ENCODE data around the gene TNFRSF25.
"Not testable (repeated sequence)": the region's sequence is repeated elsewhere in the genome, so short reads cannot be mapped to it uniquely, and the experiment has no call there.

Gene TNFRSF25

GRCh38 chr1:6450005-6450450 lies 15.9 kb downstream of the TNFRSF25 start:
- no peak for DNase-seq

GRCh38 chr1:6448749-6449631 lies 17.0 kb downstream of the TNFRSF25 start:
- no peak for DNase-seq

- DNase-seq = no peak
These were observed 17.9 kb downstream of the TNFRSF25 start for GRCh38 chr1:6447818-6448748.

- no peak for DNase-seq
These were observed 18.8 kb downstream of the TNFRSF25 start for GRCh38 chr1:6447016-6447817.

GRCh38 chr1:6446665-6447015 lies 19.3 kb downstream of the TNFRSF25 start:
- DNase-seq = no peak

GRCh38 chr1:6445929-6446328 lies 20.0 kb downstream of the TNFRSF25 start:
- DNase-seq = not testable (repeated sequence)

GRCh38 chr1:6445062-6445763 lies 20.8 kb downstream of the TNFRSF25 start:
- DNase-seq = peak; percentile 43

GRCh38 chr1:6444377-6444776 lies 21.6 kb downstream of the TNFRSF25 start:
- DNase-seq = no peak

- DNase-seq = no peak
These were observed 22.4 kb downstream of the TNFRSF25 start for GRCh38 chr1:6443339-6444115.

- DNase-seq = no peak
These were observed 24.4 kb downstream of the TNFRSF25 start for GRCh38 chr1:6441586-6441985.

- peak; percentile 79 for DNase-seq
These were observed 25.5 kb downstream of the TNFRSF25 start for GRCh38 chr1:6440198-6441126.

GRCh38 chr1:6438047-6438525 lies 27.9 kb downstream of the TNFRSF25 start:
- DNase-seq = peak; percentile 79

- not testable (repeated sequence) for DNase-seq
These were observed 28.8 kb downstream of the TNFRSF25 start for GRCh38 chr1:6437012-6437700.

- not testable (repeated sequence) for DNase-seq
These were observed 29.7 kb downstream of the TNFRSF25 start for GRCh38 chr1:6436277-6436676.

- no peak for DNase-seq
These were observed 30.4 kb downstream of the TNFRSF25 start for GRCh38 chr1:6435547-6435946.

- DNase-seq = no peak
These were observed 30.8 kb downstream of the TNFRSF25 start for GRCh38 chr1:6435129-6435528.

GRCh38 chr1:6434186-6434585 lies 31.8 kb downstream of the TNFRSF25 start:
- no peak for DNase-seq

GRCh38 chr1:6431645-6432579 lies 34.1 kb downstream of the TNFRSF25 start:
- DNase-seq = not testable (repeated sequence)

Data from activated CD4-positive, alpha-beta T cell treated with anti-CD3 and anti-CD28 coated beads, Interleukin-10, Interleukin-2, amounts not matched to agents 100 ng/mL and 50 ng/mL, durations not matched to agents 16 hours and 8 hours (primary cell).